HG03378 (cell line): ENCODE results near the gene GBP1.
A peak's percentile ranks its signal among the peaks of the same experiment; 100 is the strongest.
"Not testable (repeated sequence)": the region's sequence is repeated elsewhere in the genome, so short reads cannot be mapped to it uniquely, and the experiment has no call there.

Experiments used
- ATAC-seq: cut with Tn5 transposase; IDR thresholded peaks from one replicate; pipeline ENCODE4 v1.9.1; 2021; ENCODE audit warnings: mild to moderate bottlenecking, moderate library complexity; ENCODE audit not compliant: unreplicated experiment

Gene GBP1

GRCh38 chr1:89060091-89060490 is 4.9 kb downstream of the GBP1 start:
- no peak for ATAC-seq

- no peak for ATAC-seq
Measured at GRCh38 chr1:89051955-89052312, 13.1 kb downstream of the GBP1 start.

GRCh38 chr1:89051300-89051954 is 13.6 kb downstream of the GBP1 start:
- no peak for ATAC-seq

- no peak for ATAC-seq
Measured at GRCh38 chr1:89050649-89051033, 14.4 kb downstream of the GBP1 start.

GRCh38 chr1:89049901-89050648 is 14.9 kb downstream of the GBP1 start:
- ATAC-seq, result not testable (repeated sequence)

GRCh38 chr1:89049187-89049586 is 15.8 kb downstream of the GBP1 start:
- not testable (repeated sequence) for ATAC-seq

- ATAC-seq, result no peak
Measured at GRCh38 chr1:89047734-89048133, 17.3 kb downstream of the GBP1 start.

- ATAC-seq, result peak; percentile 71
Measured at GRCh38 chr1:89046318-89047183, 18.5 kb downstream of the GBP1 start.

- ATAC-seq, result no peak
Measured at GRCh38 chr1:89044970-89045721, 19.9 kb downstream of the GBP1 start.

GRCh38 chr1:89043940-89044339 is 21.1 kb downstream of the GBP1 start:
- no peak for ATAC-seq

- no peak for ATAC-seq
Measured at GRCh38 chr1:89042491-89042890, 22.5 kb downstream of the GBP1 start.

GRCh38 chr1:89041721-89042120 is 23.3 kb downstream of the GBP1 start:
- ATAC-seq, result no peak

GRCh38 chr1:89041119-89041641 is 23.8 kb downstream of the GBP1 start:
- peak; percentile 99 for ATAC-seq

GRCh38 chr1:89040315-89040626 is 24.7 kb downstream of the GBP1 start:
- ATAC-seq, result no peak

GRCh38 chr1:89037186-89037585 is 27.8 kb downstream of the GBP1 start:
- no peak for ATAC-seq

- ATAC-seq, result no peak
Measured at GRCh38 chr1:89035080-89035479, 29.9 kb downstream of the GBP1 start.

- ATAC-seq, result not testable (repeated sequence)
Measured at GRCh38 chr1:89034004-89034403, 31.0 kb downstream of the GBP1 start.

- ATAC-seq, result not testable (repeated sequence)
Measured at GRCh38 chr1:89029051-89029450, 36.0 kb downstream of the GBP1 start.

- ATAC-seq, result no peak
Measured at GRCh38 chr1:89025928-89026327, 39.1 kb downstream of the GBP1 start.

- peak; percentile 15 for ATAC-seq
Measured at GRCh38 chr1:89023026-89023425, 42.0 kb downstream of the GBP1 start.
